ENCODE data around the gene C1QB. TPM values are rescaled to one million over a fixed set of nuclear protein-coding genes. Genes with fewer than 3 reads are reported as not detected.

Gene C1QB
- total and polyA plus RNA-seq, 2 of the 8 experiments (the other 6 are each of a cell fraction or from before 2014, with no cell fraction given), result not detected

DNA sequence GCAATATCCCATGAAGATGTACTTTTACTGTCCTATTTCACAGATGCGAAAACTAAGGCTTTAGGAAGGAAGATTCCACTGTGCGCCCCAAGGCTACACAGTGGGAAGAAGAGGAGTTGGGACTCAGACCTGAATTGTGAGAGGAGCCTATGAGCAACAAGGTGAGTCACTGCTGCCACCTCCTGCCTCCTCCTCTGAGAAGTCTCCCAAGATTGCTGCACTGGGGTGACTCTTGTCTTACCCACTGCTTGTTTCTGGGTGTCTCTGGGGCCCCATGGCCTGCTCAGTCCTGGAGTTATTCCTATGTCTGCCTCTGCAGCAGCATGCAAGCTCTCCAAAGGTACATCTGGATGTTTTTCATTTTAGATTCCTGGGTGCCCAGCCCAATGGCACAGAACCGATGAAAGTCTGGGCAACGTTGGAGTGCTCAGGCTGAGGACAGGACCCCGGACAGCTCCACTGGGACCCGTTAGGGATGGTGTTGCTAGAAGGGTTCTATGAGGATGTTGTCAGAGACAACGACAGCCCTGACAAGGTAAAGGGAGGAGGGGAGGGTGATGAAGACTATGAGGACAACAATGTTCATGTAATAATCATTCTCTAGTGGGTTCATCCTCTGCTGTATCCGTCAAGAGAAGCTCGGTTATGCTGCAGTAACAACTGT, 27.6 kb upstream of the C1QB start:
- H4K8ac ChIP-seq (ENCODE audit: extremely low read depth, insufficient read depth, low read length), result no peak overlapping the region
- peak; percentile 13 for FAIRE-seq
- no peak overlapping the region for H3K27ac ChIP-seq (ENCODE audit: low read depth, low read length)
- H3K36me3 ChIP-seq (ENCODE audit: control insufficient read depth in 2 of 4, insufficient read depth in 4 of 4, low read length in 3 of 4), result no peaks in the 10 kb centered on the region
- 72% methylated on average over 9 of the region's 9 CpGs; no CpG with 5 or more reads in 1 of the 2 experiments for WGBS, 2 experiments (ENCODE audit: extremely low coverage in 1 of 2, insufficient coverage in 1 of 2, insufficient read length in 1 of 2, insufficient replicate concordance in 2 of 2, low coverage in 1 of 2, low lambda C conversion rate in 2 of 2, missing lambda C conversion rate in 1 of 2)
- no peaks in the 10 kb centered on the region for H3K79me1 ChIP-seq (ENCODE audit: low read depth, low read length)
- H2BK120ac ChIP-seq (replicated peaks; ENCODE audit: low read depth, low read length), result no peak overlapping the region
- H3K4me2 ChIP-seq (ENCODE audit: insufficient read depth in 1 of 2, low read depth in 2 of 2, low read length in 2 of 2), result no peak overlapping the region
- H3K56ac ChIP-seq (replicated peaks; ENCODE audit: insufficient read length, low read depth, low read length), result no peak overlapping the region
- no peak overlapping the region for H2BK5ac ChIP-seq (ENCODE audit: low read depth, low read length)
- no peak overlapping the region for H3K23ac ChIP-seq (ENCODE audit: insufficient read length)
- no peak overlapping the region for H3K4me3 ChIP-seq (ENCODE audit: extremely low read depth in 1 of 4, insufficient read depth in 2 of 4, low read depth in 3 of 4, low read length in 4 of 4)
- no peaks in the 10 kb centered on the region for H3K27me3 ChIP-seq (replicated peaks in 1 of 4; ENCODE audit: control insufficient read depth in 3 of 4, extremely low read depth in 1 of 4, insufficient read depth in 3 of 4, low read length in 3 of 4)
- no peak overlapping the region for H2BK15ac ChIP-seq (ENCODE audit: low read length)
- H3K9me3 ChIP-seq (ENCODE audit: insufficient read depth in 2 of 2, low read depth in 1 of 2, low read length in 1 of 2), result no peaks in the 10 kb centered on the region
- no peak overlapping the region for H3K14ac ChIP-seq (ENCODE audit: insufficient read length)
- no peak overlapping the region for H2BK20ac ChIP-seq (ENCODE audit: low read length)
- H2AK5ac ChIP-seq (ENCODE audit: low read depth, low read length), result no peak overlapping the region
- H4K91ac ChIP-seq (replicated peaks; ENCODE audit: insufficient read length, low read length), result no peak overlapping the region
- no peak overlapping the region for H3K9ac ChIP-seq (replicated peaks in 1 of 4; ENCODE audit: extremely low read depth in 1 of 4, low read depth in 3 of 4, low read length in 3 of 4)
- no peak overlapping the region for H2AFZ ChIP-seq (ENCODE audit: low read length)
- peaks cover 0 to 3% of the 10 kb centered on the region in 2 experiments for H4K20me1 ChIP-seq (replicated peaks in 1 of 2; ENCODE audit: control insufficient read depth in 1 of 2, insufficient read depth in 2 of 2, low read length in 2 of 2)
- H3K18ac ChIP-seq (ENCODE audit: extremely low read depth, low read length), result no peak overlapping the region
- CTCF ChIA-PET (ENCODE audit: partially characterized antibody), result interaction anchor here (0.6 to 1.7 kb wide), 9 partner anchors 9 to 87 kb away, joined by 3 to 5 read pairs (median 3); no protein-coding TSS in a partner anchor
- H3K4me1 ChIP-seq (replicated peaks in 1 of 4; ENCODE audit: control insufficient read depth in 3 of 4, insufficient read depth in 4 of 4, low read length in 3 of 4), result peaks cover 6 to 31% (median 19%) of the 10 kb centered on the region in 4 experiments
- POLR2A ChIA-PET (ENCODE audit: partially characterized antibody), result interaction anchor here (1.1 to 2.0 kb wide), 3 partner anchors 10 to 14 kb away, joined by 3 to 6 read pairs (median 4); no protein-coding TSS in a partner anchor
- no peaks in the 10 kb centered on the region for H3K79me2 ChIP-seq (ENCODE audit: control insufficient read depth in 1 of 2, insufficient read depth in 2 of 2, low read length in 2 of 2)
- peak in 1 of 2 experiments; percentile 78 for DNase-seq (ENCODE audit: low read depth in 1 of 2, low spot score in 2 of 2)
- no peaks in the 10 kb centered on the region; the same call in 1 of the 2 replicates for H3K23me2 ChIP-seq (ENCODE audit: low read depth, low read length)
- no peak overlapping the region for H3K4ac ChIP-seq (replicated peaks; ENCODE audit: insufficient read length, low read depth, low read length)
- no peak overlapping the region for H2BK12ac ChIP-seq (ENCODE audit: low read depth, low read length)
- no peak overlapping the region for H4K5ac ChIP-seq (ENCODE audit: insufficient read length, low read depth, low read length)
- TF ChIP-seq CEBPB (IDR thresholded peaks at IDR 0.05; ENCODE audit: low read depth, low read length) (no peak), RNF2 (IDR thresholded peaks at IDR 0.05; ENCODE audit: borderline replicate concordance, low read depth, low read length, missing control alignments, poor library complexity, severe bottlenecking) (no peak), NANOG (IDR thresholded peaks at IDR 0.05; ENCODE audit: insufficient read depth, low read depth, low read length, poor library complexity, severe bottlenecking) (no peak), CHD2 (IDR thresholded peaks at IDR 0.05; ENCODE audit: low read length) (no peak), SP2 (IDR thresholded peaks at IDR 0.05; ENCODE audit: low read length) (no peak), FOSL1 (IDR thresholded peaks at IDR 0.05; ENCODE audit: insufficient read depth, low read depth, low read length) (no peak), SIN3A (conservative IDR thresholded peaks at IDR 0.05 in 1 of 2, IDR thresholded peaks at IDR 0.05 in 1 of 2; ENCODE audit: low read depth in 1 of 2, low read length in 2 of 2) (peak; percentile 88 to 90; a peak in 2 of 4 replicates), POLR2A (IDR thresholded peaks at IDR 0.05; ENCODE audit: control extremely low read depth in 1 of 2, low read depth in 2 of 2, low read length in 2 of 2) (no peak), EGR1 (IDR thresholded peaks at IDR 0.05; ENCODE audit: borderline replicate concordance, low read depth, low read length) (no peak), GABPA (IDR thresholded peaks at IDR 0.05; ENCODE audit: borderline replicate concordance, insufficient read depth, low read length) (no peak; the same call in 1 of the 2 replicates), SP4 (IDR thresholded peaks at IDR 0.05; ENCODE audit: low read length) (no peak), TAF1 (IDR thresholded peaks at IDR 0.05; ENCODE audit: low read depth, low read length) (no peak), EP300 (IDR thresholded peaks at IDR 0.05; ENCODE audit: borderline replicate concordance in 1 of 2, low read depth in 2 of 2, low read length in 2 of 2) (no peak)
